ENCODE results near the gene SLC26A1. TPM values are rescaled to one million over a fixed set of nuclear protein-coding genes. Genes with fewer than 3 reads are reported as not detected.

Gene SLC26A1
- total and polyA plus RNA-seq, 2 of the 13 experiments (the other 11 are each of a cell fraction or from before 2014, with no cell fraction given): 5.4 to 22.9 TPM

- TF ChIP-seq, protein P1, sequence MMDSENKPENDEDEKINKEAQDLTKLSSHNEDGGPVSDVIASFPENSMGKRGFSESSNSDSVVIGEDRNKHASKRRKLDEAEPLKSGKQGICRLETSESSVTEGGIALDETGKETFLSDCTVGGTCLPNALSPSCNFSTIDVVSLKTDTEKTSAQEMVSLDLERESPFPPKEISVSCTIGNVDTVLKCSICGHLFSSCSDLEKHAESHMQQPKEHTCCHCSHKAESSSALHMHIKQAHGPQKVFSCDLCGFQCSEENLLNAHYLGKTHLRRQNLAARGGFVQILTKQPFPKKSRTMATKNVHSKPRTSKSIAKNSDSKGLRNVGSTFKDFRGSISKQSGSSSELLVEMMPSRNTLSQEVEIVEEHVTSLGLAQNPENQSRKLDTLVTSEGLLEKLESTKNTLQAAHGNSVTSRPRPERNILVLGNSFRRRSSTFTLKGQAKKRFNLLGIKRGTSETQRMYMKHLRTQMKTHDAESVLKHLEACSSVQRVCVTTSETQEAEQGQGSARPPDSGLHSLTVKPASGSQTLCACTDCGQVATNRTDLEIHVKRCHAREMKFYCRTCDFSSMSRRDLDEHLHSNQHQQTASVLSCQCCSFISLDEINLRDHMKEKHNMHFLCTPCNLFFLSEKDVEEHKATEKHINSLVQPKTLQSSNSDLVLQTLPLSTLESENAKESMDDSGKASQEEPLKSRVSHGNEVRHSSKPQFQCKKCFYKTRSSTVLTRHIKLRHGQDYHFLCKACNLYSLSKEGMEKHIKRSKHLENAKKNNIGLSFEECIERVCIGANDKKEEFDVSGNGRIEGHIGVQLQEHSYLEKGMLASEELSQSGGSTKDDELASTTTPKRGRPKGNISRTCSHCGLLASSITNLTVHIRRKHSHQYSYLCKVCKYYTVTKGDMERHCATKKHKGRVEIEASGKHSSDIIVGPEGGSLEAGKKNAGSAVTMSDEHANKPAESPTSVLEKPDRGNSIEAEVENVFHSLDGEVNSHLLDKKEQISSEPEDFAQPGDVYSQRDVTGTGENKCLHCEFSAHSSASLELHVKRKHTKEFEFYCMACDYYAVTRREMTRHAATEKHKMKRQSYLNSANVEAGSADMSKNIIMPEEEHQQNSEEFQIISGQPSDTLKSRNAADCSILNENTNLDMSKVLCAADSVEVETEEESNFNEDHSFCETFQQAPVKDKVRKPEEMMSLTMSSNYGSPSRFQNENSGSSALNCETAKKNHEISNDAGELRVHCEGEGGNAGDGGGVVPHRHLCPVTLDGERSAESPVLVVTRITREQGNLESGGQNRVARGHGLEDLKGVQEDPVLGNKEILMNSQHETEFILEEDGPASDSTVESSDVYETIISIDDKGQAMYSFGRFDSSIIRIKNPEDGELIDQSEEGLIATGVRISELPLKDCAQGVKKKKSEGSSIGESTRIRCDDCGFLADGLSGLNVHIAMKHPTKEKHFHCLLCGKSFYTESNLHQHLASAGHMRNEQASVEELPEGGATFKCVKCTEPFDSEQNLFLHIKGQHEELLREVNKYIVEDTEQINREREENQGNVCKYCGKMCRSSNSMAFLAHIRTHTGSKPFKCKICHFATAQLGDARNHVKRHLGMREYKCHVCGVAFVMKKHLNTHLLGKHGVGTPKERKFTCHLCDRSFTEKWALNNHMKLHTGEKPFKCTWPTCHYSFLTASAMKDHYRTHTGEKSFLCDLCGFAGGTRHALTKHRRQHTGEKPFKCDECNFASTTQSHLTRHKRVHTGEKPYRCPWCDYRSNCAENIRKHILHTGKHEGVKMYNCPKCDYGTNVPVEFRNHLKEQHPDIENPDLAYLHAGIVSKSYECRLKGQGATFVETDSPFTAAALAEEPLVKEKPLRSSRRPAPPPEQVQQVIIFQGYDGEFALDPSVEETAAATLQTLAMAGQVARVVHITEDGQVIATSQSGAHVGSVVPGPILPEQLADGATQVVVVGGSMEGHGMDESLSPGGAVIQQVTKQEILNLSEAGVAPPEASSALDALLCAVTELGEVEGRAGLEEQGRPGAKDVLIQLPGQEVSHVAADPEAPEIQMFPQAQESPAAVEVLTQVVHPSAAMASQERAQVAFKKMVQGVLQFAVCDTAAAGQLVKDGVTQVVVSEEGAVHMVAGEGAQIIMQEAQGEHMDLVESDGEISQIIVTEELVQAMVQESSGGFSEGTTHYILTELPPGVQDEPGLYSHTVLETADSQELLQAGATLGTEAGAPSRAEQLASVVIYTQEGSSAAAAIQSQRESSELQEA (CRISPR knock-in tag; IDR thresholded peaks at IDR 0.05; ENCODE audit: not compliant biosample characterization): peak; percentile 64
- TF ChIP-seq ZNF891 (CRISPR knock-in tag; IDR thresholded peaks at IDR 0.05) (0 out of 2 replicates have a peak, but pooled peaks have one; percentile 28), KDM5A (IDR thresholded peaks at IDR 0.05; ENCODE audit: borderline replicate concordance, low read length) (no peak), NRL (CRISPR knock-in tag; IDR thresholded peaks at IDR 0.05; ENCODE audit: borderline replicate concordance) (peak; percentile 58; the same call in 1 of the 2 replicates), ZNF512 (CRISPR knock-in tag; IDR thresholded peaks at IDR 0.05) (no peak)
- TF ChIP-seq, protein P2, sequence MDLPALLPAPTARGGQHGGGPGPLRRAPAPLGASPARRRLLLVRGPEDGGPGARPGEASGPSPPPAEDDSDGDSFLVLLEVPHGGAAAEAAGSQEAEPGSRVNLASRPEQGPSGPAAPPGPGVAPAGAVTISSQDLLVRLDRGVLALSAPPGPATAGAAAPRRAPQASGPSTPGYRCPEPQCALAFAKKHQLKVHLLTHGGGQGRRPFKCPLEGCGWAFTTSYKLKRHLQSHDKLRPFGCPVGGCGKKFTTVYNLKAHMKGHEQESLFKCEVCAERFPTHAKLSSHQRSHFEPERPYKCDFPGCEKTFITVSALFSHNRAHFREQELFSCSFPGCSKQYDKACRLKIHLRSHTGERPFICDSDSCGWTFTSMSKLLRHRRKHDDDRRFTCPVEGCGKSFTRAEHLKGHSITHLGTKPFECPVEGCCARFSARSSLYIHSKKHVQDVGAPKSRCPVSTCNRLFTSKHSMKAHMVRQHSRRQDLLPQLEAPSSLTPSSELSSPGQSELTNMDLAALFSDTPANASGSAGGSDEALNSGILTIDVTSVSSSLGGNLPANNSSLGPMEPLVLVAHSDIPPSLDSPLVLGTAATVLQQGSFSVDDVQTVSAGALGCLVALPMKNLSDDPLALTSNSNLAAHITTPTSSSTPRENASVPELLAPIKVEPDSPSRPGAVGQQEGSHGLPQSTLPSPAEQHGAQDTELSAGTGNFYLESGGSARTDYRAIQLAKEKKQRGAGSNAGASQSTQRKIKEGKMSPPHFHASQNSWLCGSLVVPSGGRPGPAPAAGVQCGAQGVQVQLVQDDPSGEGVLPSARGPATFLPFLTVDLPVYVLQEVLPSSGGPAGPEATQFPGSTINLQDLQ (CRISPR knock-in tag; IDR thresholded peaks at IDR 0.05): no peak
- TF ChIP-seq, protein P3, sequence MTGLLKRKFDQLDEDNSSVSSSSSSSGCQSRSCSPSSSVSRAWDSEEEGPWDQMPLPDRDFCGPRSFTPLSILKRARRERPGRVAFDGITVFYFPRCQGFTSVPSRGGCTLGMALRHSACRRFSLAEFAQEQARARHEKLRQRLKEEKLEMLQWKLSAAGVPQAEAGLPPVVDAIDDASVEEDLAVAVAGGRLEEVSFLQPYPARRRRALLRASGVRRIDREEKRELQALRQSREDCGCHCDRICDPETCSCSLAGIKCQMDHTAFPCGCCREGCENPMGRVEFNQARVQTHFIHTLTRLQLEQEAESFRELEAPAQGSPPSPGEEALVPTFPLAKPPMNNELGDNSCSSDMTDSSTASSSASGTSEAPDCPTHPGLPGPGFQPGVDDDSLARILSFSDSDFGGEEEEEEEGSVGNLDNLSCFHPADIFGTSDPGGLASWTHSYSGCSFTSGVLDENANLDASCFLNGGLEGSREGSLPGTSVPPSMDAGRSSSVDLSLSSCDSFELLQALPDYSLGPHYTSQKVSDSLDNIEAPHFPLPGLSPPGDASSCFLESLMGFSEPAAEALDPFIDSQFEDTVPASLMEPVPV (CRISPR knock-in tag; IDR thresholded peaks at IDR 0.05): no peak
These were observed 20.4 kb downstream of the SLC26A1 start (continued) for GRCh38 chr4:972651-973424.

Data from HepG2 (cell line).